Measurements from ENCODE around the gene SFXN4.
"Not testable (repeated sequence)": the region's sequence is repeated elsewhere in the genome, so short reads cannot be mapped to it uniquely, and the experiment has no call there.

The SFXN4 gene

GRCh38 chr10:119105899-119106298 lies 59.6 kb downstream of the SFXN4 start:
- DNase-seq (ENCODE audit: low spot score) = not testable (repeated sequence)

- DNase-seq (ENCODE audit: low spot score) = no peak
Measured at GRCh38 chr10:119105155-119105554, 60.4 kb downstream of the SFXN4 start.

- no peak for DNase-seq (ENCODE audit: low spot score)
Measured at GRCh38 chr10:119104654-119105015, 60.9 kb downstream of the SFXN4 start.

- DNase-seq (ENCODE audit: low spot score) = peak; percentile 97
Measured at GRCh38 chr10:119103903-119104653, 61.4 kb downstream of the SFXN4 start, which contains the start of gene DENND10. Gene DENND10, plus strand, starts transcription at chr10:119104113. Its CDS starts 30 bp downstream, at chr10:119104143.

GRCh38 chr10:119103241-119103902 lies 62.1 kb downstream of the SFXN4 start:
- DNase-seq (ENCODE audit: low spot score) = no peak

- DNase-seq (ENCODE audit: low spot score) = no peak
Measured at GRCh38 chr10:119101366-119102098, 64.0 kb downstream of the SFXN4 start.

GRCh38 chr10:119100434-119101238 lies 64.9 kb downstream of the SFXN4 start:
- no peak for DNase-seq (ENCODE audit: low spot score)

- no peak for DNase-seq (ENCODE audit: low spot score)
Measured at GRCh38 chr10:119098576-119098975, 66.9 kb downstream of the SFXN4 start.

- not testable (repeated sequence) for DNase-seq (ENCODE audit: low spot score)
Measured at GRCh38 chr10:119096641-119097415, 68.7 kb downstream of the SFXN4 start.

- no peak for DNase-seq (ENCODE audit: low spot score)
Measured at GRCh38 chr10:119095640-119096039, 69.9 kb downstream of the SFXN4 start.

- no peak for DNase-seq (ENCODE audit: low spot score)
Measured at GRCh38 chr10:119090968-119091367, 74.5 kb downstream of the SFXN4 start.

Measured in germinal center (tissue), 1 donor.